ENCODE data around the gene PLA2G4A. TPM values are rescaled to one million over a fixed set of nuclear protein-coding genes. Genes with fewer than 3 reads are reported as not detected.

PLA2G4A gene
- polyA plus RNA-seq, 1 donor = 15.9 TPM

Other genes starting within 250 kb of the PLA2G4A start
- gene PTGS2, start 148.5 kb upstream of the PLA2G4A start, polyA plus RNA-seq = 12.3 TPM

Data from large intestine (tissue), 1 donor.